Activated naive CD4-positive, alpha-beta T cell treated with anti-CD3 and anti-CD28 coated beads, Interleukin-2, amount 50 U/mL, for 72 hours (primary cell): Measurements from ENCODE around the gene IL4. TPM values are rescaled to one million over a fixed set of nuclear protein-coding genes. Genes with fewer than 3 reads are reported as not detected.
A peak's percentile ranks its signal among the peaks of the same experiment; 100 is the strongest.

Experiments used
- ATAC-seq, 2 donors: fragments of 150-1000 bp; cut with Tn5 transposase; 2 replicates each; pipeline ENCODE4 v1.10.0; 2021; ENCODE audit warnings: mild to moderate bottlenecking in 2 of 2, moderate library complexity in 2 of 2
- DNase-seq, 2 donors: peaks; one replicate each; pipeline ENCODE4 v3.0.0; 2021 to 2022; ENCODE audit warnings: low spot score in 2 of 2
- H3K27ac Mint-ChIP-seq, 2 donors: one replicate each; pipeline ENCODE4 v1.8.0; 2022; ENCODE audit warnings: mild to moderate bottlenecking in 2 of 2, mixed read lengths in 2 of 2
- H3K36me3 Mint-ChIP-seq, 2 donors: one replicate each; pipeline ENCODE4 v1.8.0; 2022; ENCODE audit warnings: mixed read lengths in 2 of 2
- H3K9me3 Mint-ChIP-seq, 2 donors: one replicate each; pipeline ENCODE4 v1.8.0; 2022; ENCODE audit warnings: mixed read lengths in 2 of 2
- total RNA-seq, 2 donors: library from RNA; stranded (reverse); gene quantifications; one replicate each; pipeline ENCODE4 v1.2.3, GENCODE V29; 2022

IL4 gene
- total RNA-seq, 2 donors from 2014 or later = not detected

DNA sequence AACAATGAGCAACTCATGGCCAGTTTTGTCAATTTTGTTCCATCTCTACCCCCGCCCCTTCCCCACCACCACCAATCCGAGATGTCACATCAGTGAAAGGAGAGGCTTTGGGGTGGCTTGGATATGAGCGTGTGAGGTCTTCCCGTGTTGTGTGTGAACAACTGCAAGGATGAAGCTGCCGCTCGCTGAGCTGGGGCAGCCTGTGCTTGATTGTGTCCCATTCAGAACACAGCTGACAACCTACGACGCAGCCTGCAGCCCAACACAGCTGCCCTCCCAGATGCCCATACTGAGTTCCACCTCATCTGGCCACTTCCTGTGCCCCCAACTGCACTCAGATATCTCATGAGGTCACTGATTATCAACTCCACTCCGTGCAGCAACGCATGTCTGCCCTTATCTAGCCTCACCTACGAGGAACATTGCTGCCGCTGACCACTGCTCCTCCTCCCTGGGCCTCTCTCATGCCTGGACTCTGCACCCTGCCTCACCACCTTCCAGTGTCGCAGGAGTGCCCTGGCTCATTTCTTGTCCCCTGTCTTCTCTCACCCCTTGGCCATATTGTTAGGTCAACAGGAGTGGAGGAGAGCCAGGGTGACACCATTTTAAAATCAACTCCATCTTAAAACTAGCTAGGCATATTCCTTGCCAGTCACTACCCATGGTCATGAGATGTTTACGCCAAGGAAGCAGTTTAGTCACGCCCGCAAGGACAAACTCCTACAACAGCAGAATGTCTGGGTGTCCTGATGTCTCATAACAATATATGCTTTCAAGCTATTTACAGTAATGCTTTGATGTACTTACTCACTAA is 7.3 kb upstream of the IL4 start:
- H3K36me3 Mint-ChIP-seq = no peaks in the 10 kb centered on the region

DNA sequence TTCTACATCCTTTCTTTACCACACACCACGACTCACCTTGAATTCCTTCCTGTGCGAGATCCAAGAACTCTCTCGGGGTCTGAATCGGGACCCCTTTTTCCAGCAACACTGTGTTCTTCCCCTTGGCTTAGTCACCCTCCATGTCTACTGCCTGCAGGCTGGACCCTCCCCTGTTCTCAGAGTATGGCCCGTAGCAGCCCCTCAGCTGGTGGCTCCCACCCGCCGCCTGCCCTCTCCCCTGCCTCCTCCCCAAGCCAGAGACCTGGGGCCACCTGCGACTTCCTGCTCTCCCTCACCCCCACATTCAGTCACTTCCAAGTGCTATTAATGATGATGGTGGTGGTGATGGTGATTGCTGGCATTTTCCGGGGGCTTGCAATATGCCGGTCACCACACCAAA is 6.5 kb upstream of the IL4 start:
- DNase-seq (peak in 1 of 2 donors; percentile 7), ATAC-seq (no peak)
- no peak overlapping the region for H3K27ac Mint-ChIP-seq
- H3K36me3 Mint-ChIP-seq = no peaks in the 10 kb centered on the region
- no peaks in the 10 kb centered on the region for H3K9me3 Mint-ChIP-seq

More for the DNA sequence above, 7.3 kb upstream of the IL4 start:
- no peak overlapping the region for H3K27ac Mint-ChIP-seq
- ATAC-seq = peak in 1 of 2 donors; percentile 19
- H3K9me3 Mint-ChIP-seq = no peaks in the 10 kb centered on the region
- DNase-seq = peak in 1 of 2 donors; percentile 35

DNA sequence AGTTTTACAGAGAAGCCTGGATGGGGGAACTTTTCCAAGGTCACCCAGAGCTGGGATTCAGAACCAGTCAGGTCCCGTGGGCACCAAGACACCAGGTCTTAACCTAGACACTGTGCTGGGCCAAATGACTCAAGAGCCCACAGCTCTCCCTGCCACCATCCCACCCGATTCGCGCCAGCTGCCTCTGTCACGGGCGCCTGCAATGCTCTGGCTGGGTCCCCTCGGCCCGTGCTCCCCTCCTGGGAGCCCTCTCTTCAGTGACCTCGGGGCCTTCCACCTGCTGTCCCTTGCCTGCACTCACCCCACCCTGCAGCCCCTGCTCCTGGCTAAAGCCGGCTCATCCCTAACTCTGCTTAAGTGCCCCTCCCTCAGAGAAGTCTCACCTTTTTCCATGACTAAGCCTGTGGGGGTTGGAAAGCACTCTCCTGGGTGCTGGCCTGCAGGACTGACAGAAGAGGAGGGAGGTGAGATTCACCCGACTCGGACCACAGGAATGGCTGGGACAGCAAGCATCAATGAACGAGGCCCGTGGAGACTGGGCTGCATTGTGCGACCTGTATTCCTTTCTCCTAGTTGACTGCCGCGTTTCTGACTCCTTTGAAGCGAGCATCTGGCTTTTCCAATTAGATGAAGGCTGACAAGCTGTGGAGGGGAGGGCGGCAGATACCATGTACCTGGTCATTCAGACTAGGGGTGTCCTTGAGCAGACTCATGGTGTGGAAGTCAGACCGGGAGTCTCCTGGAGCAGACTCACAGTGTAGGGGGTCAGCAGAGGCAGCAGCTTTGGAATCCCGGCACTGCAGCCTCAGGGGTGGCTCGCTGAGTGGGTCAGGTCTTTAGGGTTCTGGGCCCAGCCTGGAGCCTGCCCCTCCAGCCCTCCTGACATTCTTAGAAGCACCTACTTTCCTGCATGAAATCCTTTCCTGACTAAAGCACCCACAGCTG is 5.8 kb upstream of the IL4 start:
- H3K27ac Mint-ChIP-seq = no peak overlapping the region

DNA sequence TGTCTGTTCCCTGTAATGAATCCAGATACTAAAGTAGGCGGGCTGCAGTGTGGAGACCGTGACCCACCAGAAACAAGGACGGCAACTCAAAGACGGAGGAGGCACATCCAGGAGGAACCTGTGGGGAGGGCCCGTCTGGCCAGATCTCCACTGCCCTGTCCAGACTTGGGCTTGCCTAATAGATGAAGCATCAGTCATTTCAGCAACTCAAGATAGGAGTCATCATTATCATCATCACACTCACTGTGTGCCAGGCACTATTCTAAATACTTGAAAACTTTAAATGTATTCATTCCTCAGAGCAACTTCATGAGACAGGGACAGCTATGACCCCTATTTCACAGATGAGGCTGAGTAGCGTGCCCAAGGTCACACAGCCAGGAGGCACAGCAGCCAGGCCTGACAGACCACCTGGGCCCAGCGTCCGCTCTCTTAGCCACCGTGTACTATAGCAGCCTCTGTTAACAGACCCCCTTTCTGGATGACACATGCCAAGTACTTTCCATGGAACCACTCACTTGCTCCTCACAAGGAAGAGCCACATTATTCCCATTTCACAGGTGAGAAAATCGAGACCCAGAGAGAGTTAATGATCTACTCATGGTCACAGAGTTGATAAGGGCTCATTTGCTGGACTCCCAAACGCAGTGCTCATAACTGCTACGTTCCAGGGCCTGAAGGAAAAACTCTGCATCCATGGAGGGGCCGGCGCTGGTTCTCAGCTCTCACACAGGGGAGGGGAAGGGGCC is 4.9 kb upstream of the IL4 start:
- ATAC-seq = no peak
- DNase-seq = peak in 1 of 2 donors; percentile 30

More for the DNA sequence above, 5.8 kb upstream of the IL4 start:
- DNase-seq (peak in 1 of 2 donors; percentile 44), ATAC-seq (no peak)
- Mint-ChIP-seq H3K36me3 (no peaks in the 10 kb centered on the region), H3K9me3 (no peaks in the 10 kb centered on the region)

DNA sequence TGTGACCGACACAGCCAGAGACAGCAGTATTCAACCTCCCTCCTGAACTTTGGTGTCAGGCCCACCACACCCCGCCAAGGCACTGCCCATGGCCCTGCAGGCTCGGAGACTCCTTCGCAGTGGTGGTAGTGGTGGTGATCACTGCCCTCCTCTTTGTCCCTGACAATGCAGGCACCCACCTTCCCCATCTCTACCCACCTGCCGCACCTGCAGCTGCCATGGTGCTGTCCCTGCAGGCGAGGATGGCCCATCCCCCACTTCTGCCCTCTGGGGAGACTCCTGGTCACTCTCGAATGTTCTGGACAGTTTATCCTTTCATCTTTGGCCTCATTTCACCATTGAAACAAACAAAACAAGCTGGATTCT is 4.4 kb upstream of the IL4 start:
- no peak for ATAC-seq
- DNase-seq = peak in 1 of 2 donors; percentile 26
- Mint-ChIP-seq H3K9me3 (no peaks in the 10 kb centered on the region), H3K36me3 (no peaks in the 10 kb centered on the region), H3K27ac (no peak overlapping the region)

More for the DNA sequence above, 4.9 kb upstream of the IL4 start:
- no peaks in the 10 kb centered on the region for H3K9me3 Mint-ChIP-seq
- no peaks in the 10 kb centered on the region for H3K36me3 Mint-ChIP-seq
- H3K27ac Mint-ChIP-seq = no peak overlapping the region

DNA sequence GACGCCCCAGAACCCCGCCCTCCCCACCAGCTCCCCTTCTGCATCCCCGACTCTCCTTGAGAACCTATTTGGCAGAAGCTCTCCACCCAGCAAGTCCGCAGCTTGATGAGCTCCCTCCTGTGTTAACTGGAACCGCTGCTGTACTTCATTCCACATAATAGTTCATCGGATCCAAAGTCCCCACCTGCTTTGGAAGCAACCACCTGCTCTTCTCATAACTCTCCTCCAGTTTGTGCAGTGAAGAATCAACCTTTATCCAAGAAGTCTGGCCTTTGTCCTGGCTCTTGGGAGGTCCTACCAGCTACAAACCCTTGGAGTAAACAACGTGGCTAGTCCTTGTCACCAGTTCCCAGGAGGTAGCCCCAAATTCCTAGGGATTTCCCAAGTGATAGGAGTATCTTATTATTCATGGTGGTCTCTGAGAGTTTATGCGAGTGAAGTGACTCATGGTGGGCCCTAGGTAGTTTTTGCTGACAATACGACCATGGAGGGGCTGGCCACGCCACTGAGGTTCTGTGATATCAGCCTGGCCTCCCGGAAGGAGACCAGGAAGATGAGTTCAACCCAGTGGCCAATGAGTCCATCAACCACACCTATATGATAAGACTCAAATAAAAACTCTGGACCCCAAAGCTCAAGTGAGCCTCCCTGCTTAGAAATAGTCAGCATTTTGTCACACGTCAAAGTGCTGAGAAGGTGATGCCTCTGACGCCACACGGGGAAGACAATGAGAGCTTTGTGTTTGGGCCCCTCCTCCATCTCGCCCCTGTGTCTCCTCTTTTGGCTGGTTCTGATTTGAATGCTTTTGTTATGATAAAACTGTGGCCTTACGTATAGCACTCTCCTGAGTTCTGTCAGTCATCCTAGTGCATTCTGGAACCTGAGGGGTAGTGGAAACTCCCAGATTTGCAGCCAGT is 3.6 kb upstream of the IL4 start:
- peak overlapping the region in 1 of 2 donors; percentile 73 for H3K27ac Mint-ChIP-seq
- DNase-seq (peak in 1 of 2 donors; percentile 20), ATAC-seq (no peak)
- H3K9me3 Mint-ChIP-seq = no peaks in the 10 kb centered on the region
- H3K36me3 Mint-ChIP-seq = no peaks in the 10 kb centered on the region

DNA sequence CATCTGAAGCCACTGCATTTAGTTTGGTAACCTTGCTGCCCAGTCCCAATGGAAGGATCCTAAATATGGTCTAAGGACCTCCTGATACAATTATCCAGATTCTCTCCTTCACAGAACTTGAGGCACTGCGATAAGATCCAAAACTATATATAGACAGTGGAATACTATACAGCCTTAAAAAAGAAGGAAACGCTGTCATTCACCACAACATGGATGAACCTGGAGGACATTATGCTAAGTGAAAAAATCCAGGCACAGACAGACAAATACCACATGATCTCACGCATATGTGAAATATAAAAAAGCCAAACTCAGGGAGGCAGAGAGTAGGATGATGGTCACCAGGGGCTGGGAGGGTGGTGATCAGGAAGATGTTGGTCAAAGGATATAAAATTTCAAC is 2.8 kb upstream of the IL4 start:
- ATAC-seq = no peak
- no peaks in the 10 kb centered on the region for H3K36me3 Mint-ChIP-seq

DNA sequence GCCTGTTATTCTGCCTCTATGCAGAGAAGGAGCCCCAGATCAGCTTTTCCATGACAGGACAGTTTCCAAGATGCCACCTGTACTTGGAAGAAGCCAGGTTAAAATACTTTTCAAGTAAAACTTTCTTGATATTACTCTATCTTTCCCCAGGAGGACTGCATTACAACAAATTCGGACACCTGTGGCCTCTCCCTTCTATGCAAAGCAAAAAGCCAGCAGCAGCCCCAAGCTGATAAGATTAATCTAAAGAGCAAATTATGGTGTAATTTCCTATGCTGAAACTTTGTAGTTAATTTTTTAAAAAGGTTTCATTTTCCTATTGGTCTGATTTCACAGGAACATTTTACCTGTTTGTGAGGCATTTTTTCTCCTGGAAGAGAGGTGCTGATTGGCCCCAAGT is 301 bp upstream of the IL4 start:
- Mint-ChIP-seq H3K9me3 (no peaks in the 10 kb centered on the region), H3K27ac (no peak overlapping the region), H3K36me3 (no peaks in the 10 kb centered on the region)
- DNase-seq (no peak), ATAC-seq (no peak)

More for the DNA sequence above, 2.8 kb upstream of the IL4 start:
- Mint-ChIP-seq H3K27ac (peak overlapping the region in 1 of 2 donors; percentile 73), H3K9me3 (no peaks in the 10 kb centered on the region)
- DNase-seq = peak in 1 of 2 donors; percentile 11

DNA sequence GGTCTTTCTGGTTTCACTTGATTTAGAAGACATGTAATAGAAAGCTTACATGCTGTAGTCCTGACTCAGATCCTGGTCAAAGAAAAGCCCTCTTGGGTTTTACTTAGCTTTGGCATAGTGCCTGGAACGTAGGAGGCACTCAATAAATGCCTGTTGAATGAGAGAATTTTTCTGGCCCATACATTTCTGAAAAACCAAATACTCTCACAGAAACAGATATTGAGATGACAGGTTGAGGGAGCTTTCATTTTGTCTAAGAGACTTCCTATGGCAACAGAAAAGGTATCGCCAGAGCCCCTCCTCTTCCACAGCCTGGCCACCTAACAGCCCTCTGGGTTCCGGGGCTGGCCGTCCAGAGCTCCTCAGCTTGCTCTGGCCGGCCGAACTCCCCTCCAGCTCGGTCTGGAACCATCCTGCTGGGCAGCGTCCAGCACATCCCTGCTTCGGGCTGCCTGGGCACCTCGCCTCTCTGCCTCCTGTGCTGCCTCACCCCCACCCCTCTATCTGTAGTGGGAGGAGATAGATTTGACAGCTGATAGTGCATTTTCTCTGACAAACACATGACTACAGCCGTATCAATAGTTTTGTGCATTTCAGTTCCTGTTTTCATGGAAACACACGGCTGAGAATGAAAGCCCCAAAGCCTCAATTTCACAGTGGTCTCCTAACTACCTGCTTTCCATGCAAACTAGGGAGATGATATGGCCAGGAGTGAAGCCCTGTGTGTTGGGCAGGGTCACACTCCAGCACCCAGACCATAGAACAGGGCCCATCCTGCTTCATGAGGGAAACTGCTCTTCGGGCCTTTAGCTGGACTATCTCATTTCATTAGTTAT is 1.1 kb downstream of the IL4 start:
- Mint-ChIP-seq H3K36me3 (no peaks in the 10 kb centered on the region), H3K9me3 (no peaks in the 10 kb centered on the region), H3K27ac (peak overlapping the region in 1 of 2 donors; percentile 66)
- DNase-seq = peak in 1 of 2 donors; percentile 45
- ATAC-seq = peak; percentile 62 to 70

DNA sequence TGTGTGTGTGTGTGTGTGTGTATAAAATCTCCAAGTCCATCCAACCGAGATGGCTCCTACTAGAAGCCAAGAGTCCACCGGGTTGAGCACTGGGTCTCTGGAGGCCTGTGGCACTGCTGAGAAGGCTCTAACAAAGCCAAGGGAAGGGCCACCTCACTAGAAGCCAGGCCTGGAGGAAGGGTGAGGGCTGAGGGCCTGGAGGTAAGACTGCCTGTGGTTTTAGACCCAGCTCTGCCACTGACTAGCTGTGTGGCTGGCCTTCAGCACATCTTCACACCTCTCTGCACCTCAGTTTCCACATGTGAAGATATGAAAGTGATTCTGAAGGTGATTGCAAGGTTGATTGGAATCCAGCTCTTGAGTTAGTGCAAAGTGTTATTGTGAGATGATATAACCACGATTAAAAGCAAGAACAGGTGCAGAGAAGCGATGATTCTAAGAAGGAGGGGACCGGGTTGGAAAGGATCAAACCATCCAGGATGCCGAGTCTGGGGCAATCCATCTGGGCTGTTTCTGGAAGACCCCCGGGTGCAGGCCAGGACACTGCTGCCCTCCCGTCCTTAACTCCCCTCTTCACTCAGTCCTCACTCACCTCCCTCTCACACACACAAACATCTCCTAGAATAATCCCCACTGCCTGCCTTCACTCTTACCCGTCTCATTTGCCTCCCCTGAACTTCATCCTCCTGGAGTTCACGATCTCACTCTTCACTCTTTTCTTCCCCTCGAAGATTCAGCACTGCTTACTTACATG is 2.3 kb downstream of the IL4 start:
- Mint-ChIP-seq H3K27ac (no peak overlapping the region), H3K36me3 (no peaks in the 10 kb centered on the region), H3K9me3 (no peaks in the 10 kb centered on the region)
- peak; percentile 58 to 77 for ATAC-seq
- peak in 1 of 2 donors; percentile 35 for DNase-seq

DNA sequence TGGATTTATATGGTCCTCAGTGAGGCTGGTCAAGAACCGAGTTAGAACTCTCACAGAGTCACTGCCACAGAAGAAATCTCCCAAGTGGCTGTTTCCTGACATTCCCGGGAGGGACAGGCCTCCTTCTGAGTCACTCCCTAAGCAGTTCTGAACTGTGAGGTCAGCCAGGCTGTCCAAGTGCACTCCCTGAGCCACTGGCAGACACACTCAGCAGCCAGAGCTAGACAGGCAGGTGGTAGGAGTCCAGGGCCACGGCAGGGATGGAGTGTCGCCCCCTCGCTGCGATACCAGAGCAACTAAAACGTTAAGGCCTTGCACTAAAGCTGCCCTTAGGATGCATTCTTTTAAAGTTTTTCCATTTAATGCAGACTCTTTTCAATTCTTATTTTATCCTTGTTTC is 3.4 kb downstream of the IL4 start:
- ATAC-seq (no peak), DNase-seq (peak in 1 of 2 donors; percentile 34)
- Mint-ChIP-seq H3K27ac (no peak overlapping the region), H3K9me3 (no peaks in the 10 kb centered on the region), H3K36me3 (no peaks in the 10 kb centered on the region)

DNA sequence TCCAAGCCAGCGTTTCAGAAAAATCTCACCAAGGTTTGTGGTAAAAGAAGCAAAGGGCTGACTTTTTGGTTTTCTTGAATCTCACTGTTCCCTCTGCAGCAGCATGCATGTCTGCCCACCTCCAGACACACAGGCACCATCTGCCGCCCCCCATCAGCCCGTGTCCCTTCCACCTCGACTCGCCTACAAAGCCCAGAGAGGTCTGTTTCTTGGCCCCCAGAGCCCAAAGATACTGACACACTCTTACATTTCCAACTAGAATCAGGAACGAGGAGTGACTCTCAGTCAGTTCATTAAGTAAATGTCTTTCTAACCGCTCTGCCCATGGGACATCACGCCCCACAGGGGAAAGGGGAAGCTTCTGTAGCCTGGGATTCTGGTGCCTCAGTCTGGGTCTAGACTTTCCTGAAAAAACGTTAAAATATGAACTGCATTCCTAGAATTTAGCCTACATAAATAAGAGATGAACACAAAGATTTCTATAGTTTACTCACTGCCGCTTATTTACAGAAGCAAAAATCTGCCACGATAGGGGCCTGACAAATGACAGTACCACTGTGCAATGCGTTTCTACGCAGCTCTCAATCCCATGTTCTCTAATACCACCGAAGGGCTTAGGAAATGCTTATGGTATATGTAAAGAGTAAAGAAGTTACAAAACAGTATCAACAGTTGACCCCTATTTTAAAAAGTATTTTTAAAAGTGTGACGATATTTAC is 4.1 kb downstream of the IL4 start:
- H3K9me3 Mint-ChIP-seq = no peaks in the 10 kb centered on the region
- H3K36me3 Mint-ChIP-seq = no peaks in the 10 kb centered on the region
- no peak for DNase-seq
- H3K27ac Mint-ChIP-seq = no peak overlapping the region
- ATAC-seq = no peak

DNA sequence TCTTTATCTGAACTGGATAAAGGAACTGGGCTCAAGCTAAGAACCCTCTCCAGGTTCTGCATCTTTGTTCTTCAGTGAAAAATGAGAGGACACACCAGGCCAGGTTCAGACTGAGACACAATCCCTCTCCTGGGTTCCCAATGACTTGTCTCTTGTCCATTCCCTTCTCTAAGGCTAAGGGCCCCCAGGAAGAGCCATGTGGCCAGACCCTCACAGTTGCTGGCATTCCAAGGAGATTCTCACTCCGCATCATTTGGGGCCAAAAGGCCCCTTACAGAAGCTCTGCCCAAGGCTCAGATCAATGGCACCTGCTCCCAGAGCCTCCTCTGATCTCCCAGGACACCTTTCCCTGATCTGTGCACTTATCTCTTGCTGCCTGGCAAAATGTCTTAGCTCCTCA is 4.9 kb downstream of the IL4 start:
- peak in 1 of 2 donors; percentile 20 for DNase-seq
- no peaks in the 10 kb centered on the region for H3K9me3 Mint-ChIP-seq
- H3K36me3 Mint-ChIP-seq = no peaks in the 10 kb centered on the region
- no peak for ATAC-seq
- H3K27ac Mint-ChIP-seq = no peak overlapping the region

DNA sequence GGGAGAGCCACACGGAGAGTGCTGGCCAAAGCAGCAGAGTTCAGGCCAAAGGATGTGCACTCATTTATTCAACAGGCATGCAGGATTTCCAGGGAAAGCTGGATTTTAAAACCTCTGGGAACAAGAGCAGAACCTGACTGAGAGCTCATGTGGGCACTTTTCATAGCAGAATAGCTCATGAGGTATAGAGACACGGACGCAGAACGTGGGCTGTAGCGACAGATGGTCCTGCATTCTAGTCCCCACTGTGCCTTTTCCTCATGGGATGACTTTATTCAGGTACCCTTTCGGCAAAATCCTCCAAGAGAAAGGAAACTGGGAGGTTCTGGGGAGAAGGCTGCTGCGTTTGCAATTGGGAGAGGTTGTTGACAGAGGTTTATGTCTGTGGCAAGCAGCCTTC is 5.4 kb downstream of the IL4 start:
- no peaks in the 10 kb centered on the region for H3K9me3 Mint-ChIP-seq
- no peaks in the 10 kb centered on the region for H3K36me3 Mint-ChIP-seq
- ATAC-seq = no peak
- DNase-seq = no peak
- H3K27ac Mint-ChIP-seq = no peak overlapping the region
